HL-60 (cell line): ENCODE measurements around the gene FRAS1.
"Not testable (repeated sequence)": the region's sequence is repeated elsewhere in the genome, so short reads cannot be mapped to it uniquely, and the experiment has no call there.

Experiments used
- CTCF ChIP-seq: IDR thresholded peaks from one replicate; pipeline ENCODE4 v1.5.1; 2011; ENCODE audit warnings: low read length, control low read depth, inconsistent platforms; ENCODE audit not compliant: insufficient read depth
- GABPA ChIP-seq: IDR thresholded peaks from 2 replicates; pipeline ENCODE4 v1.6.1; 2012; ENCODE audit warnings: low read depth
- POLR2AphosphoS5 ChIP-seq: IDR thresholded peaks from 2 replicates; pipeline ENCODE4 v1.6.1; 2012; ENCODE audit warnings: low read depth

DNA sequence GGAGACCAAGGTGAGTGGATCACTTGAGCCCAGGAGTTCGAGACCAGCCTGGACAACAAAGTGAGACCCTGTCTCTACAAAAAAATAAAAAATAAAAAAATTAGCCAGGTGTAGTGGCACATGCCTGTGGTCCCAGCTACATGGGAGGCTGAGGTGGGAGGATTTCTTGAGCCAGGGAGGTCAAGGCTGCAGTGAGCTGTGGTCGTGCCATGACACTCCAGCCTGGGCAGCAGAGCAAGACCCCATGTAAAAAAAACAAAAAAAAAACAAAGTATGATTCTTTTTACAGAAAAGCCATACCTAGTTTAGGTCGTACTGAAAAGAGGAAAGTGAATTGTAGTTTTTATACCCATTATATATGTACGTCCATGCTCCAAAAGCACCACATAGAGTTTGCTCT is 151.8 kb downstream of the FRAS1 start:
- TF ChIP-seq CTCF, POLR2AphosphoS5, GABPA: not testable (repeated sequence)
